WERI-Rb-1 (cell line): ENCODE measurements around the gene TOPBP1.
"Not testable (repeated sequence)": the region's sequence is repeated elsewhere in the genome, so short reads cannot be mapped to it uniquely, and the experiment has no call there.

ENCODE experiments used
- DNase-seq: peaks from one replicate; pipeline ENCODE4 v3.0.0-alpha.2; 2020
- H3K27ac ChIP-seq: fragments of 250-450 bp; sonication (Bioruptor Pico); 2 replicates; pipeline ENCODE4 v1.5.1; 2020; ENCODE audit warnings: mild to moderate bottlenecking, moderate library complexity
- H3K27me3 ChIP-seq: fragments of 250-450 bp; sonication (Bioruptor Pico); 2 replicates; pipeline ENCODE4 v1.5.1; 2021; ENCODE audit warnings: mild to moderate bottlenecking, low read depth, moderate library complexity; ENCODE audit not compliant: insufficient read depth, severe bottlenecking
- H3K36me3 ChIP-seq: fragments of 250-450 bp; sonication (Bioruptor Pico); 2 replicates; pipeline ENCODE4 v1.5.1; 2020; ENCODE audit warnings: mild to moderate bottlenecking, moderate library complexity
- H3K4me3 ChIP-seq: 2 replicates; pipeline ENCODE4 v1.5.1; 2011; ENCODE audit warnings: low read depth, mild to moderate bottlenecking, control low read depth, low read length
- H3K9me3 ChIP-seq: fragments of 250-450 bp; sonication (Bioruptor Pico); 2 replicates; pipeline ENCODE4 v1.5.1; 2021; ENCODE audit warnings: mild to moderate bottlenecking, moderate library complexity; ENCODE audit not compliant: severe bottlenecking
- CTCF ChIP-seq: IDR thresholded peaks from 2 replicates; pipeline ENCODE4 v1.5.1; 2011; ENCODE audit warnings: low read depth, mild to moderate bottlenecking, control low read depth, inconsistent platforms, low read length

TOPBP1 gene

GRCh38 chr3:133695560-133696171, 33.9 kb upstream of the TOPBP1 start:
- H3K27me3 ChIP-seq, result no peaks in the 10 kb centered on the region
- no peak overlapping the region for H3K4me3 ChIP-seq
- TF ChIP-seq CTCF, result no peak
- H3K9me3 ChIP-seq, result no peaks in the 10 kb centered on the region
- no peak overlapping the region for H3K27ac ChIP-seq
- no peak for DNase-seq
- H3K36me3 ChIP-seq, result no peaks in the 10 kb centered on the region

GRCh38 chr3:133694288-133695268, 32.8 kb upstream of the TOPBP1 start:
- no peak overlapping the region for H3K27ac ChIP-seq
- no peaks in the 10 kb centered on the region for H3K36me3 ChIP-seq
- no peak overlapping the region for H3K4me3 ChIP-seq
- no peaks in the 10 kb centered on the region for H3K27me3 ChIP-seq
- H3K9me3 ChIP-seq, result no peaks in the 10 kb centered on the region
- DNase-seq, result no peak
- no peak for TF ChIP-seq CTCF

- DNase-seq, result no peak
- Histone ChIP-seq H3K27ac (no peak overlapping the region), H3K9me3 (no peaks in the 10 kb centered on the region), H3K4me3 (no peak overlapping the region), H3K27me3 (no peaks in the 10 kb centered on the region), H3K36me3 (no peaks in the 10 kb centered on the region)
- no peak for TF ChIP-seq CTCF
Measured at GRCh38 chr3:133693821-133694220, 32.1 kb upstream of the TOPBP1 start.

- H3K4me3 ChIP-seq, result no peak overlapping the region
- no peaks in the 10 kb centered on the region for H3K27me3 ChIP-seq
- DNase-seq, result no peak
- no peaks in the 10 kb centered on the region for H3K36me3 ChIP-seq
- no peaks in the 10 kb centered on the region for H3K9me3 ChIP-seq
- H3K27ac ChIP-seq, result no peak overlapping the region
- no peak for TF ChIP-seq CTCF
Measured at GRCh38 chr3:133692759-133693158, 31.0 kb upstream of the TOPBP1 start.

GRCh38 chr3:133691273-133692107, 29.7 kb upstream of the TOPBP1 start:
- H3K27me3 ChIP-seq, result no peaks in the 10 kb centered on the region
- no peak for TF ChIP-seq CTCF
- H3K9me3 ChIP-seq, result no peaks in the 10 kb centered on the region
- no peak overlapping the region for H3K4me3 ChIP-seq
- H3K27ac ChIP-seq, result no peak overlapping the region
- DNase-seq, result no peak
- no peaks in the 10 kb centered on the region for H3K36me3 ChIP-seq

GRCh38 chr3:133677993-133678392, 16.3 kb upstream of the TOPBP1 start:
- H3K27me3 ChIP-seq, H3K4me3 ChIP-seq, H3K36me3 ChIP-seq, H3K27ac ChIP-seq, H3K9me3 ChIP-seq, DNase-seq: not testable (repeated sequence)
